HTR-8/SVneo (cell line): ENCODE measurements around the gene NHSL2.
"Not testable (repeated sequence)": the region's sequence is repeated elsewhere in the genome, so short reads cannot be mapped to it uniquely, and the experiment has no call there.

Experiments used
- DNase-seq: peaks from one replicate; pipeline ENCODE4 v3.0.0; 2011; ENCODE audit warnings: low spot score, mixed read lengths; ENCODE audit not compliant: insufficient read length
- FAIRE-seq: peaks from 2 replicates; lab custom pipeline; 2011; peaks lifted over from hg19 to GRCh38; lab: Jason Lieb, UNC

The NHSL2 gene

GRCh38 chrX:72142094-72142793, 231.6 kb downstream of the NHSL2 start:
- FAIRE-seq (no peak), DNase-seq (no peak)

GRCh38 chrX:72142794-72143608, 232.4 kb downstream of the NHSL2 start:
- DNase-seq (no peak), FAIRE-seq (no peak)

GRCh38 chrX:72143609-72143907, 232.9 kb downstream of the NHSL2 start:
- no peak for FAIRE-seq
- no peak for DNase-seq

GRCh38 chrX:72145181-72145580, 234.5 kb downstream of the NHSL2 start:
- FAIRE-seq = no peak
- DNase-seq = no peak

GRCh38 chrX:72146527-72146926, 235.9 kb downstream of the NHSL2 start:
- DNase-seq (no peak), FAIRE-seq (peak; percentile 23)

- DNase-seq (no peak), FAIRE-seq (peak; percentile 23)
These were observed 248.1 kb downstream of the NHSL2 start for GRCh38 chrX:72158773-72159172.

GRCh38 chrX:72159769-72160168, 249.1 kb downstream of the NHSL2 start:
- FAIRE-seq (no peak), DNase-seq (no peak)

GRCh38 chrX:72165551-72165950, 254.9 kb downstream of the NHSL2 start:
- no peak for FAIRE-seq
- no peak for DNase-seq

- no peak for FAIRE-seq
- no peak for DNase-seq
These were observed 258.5 kb downstream of the NHSL2 start for GRCh38 chrX:72169008-72169728.

- not testable (repeated sequence) for FAIRE-seq, DNase-seq
These were observed 265.6 kb downstream of the NHSL2 start for GRCh38 chrX:72176289-72176688.

GRCh38 chrX:72176981-72177380, 266.3 kb downstream of the NHSL2 start:
- no peak for FAIRE-seq
- no peak for DNase-seq

GRCh38 chrX:72180539-72180938, 269.9 kb downstream of the NHSL2 start:
- DNase-seq = no peak
- FAIRE-seq = no peak

- DNase-seq (peak; percentile 97), FAIRE-seq (peak; percentile 93)
These were observed 270.8 kb downstream of the NHSL2 start, which contains the start of gene PIN4 for GRCh38 chrX:72181178-72182125. PIN4 (plus strand) TSS chrX:72181757; CDS start chrX:72181786, 29 bp downstream.

GRCh38 chrX:72182924-72183323, 272.3 kb downstream of the NHSL2 start:
- FAIRE-seq = no peak
- no peak for DNase-seq

- FAIRE-seq (peak; percentile 90), DNase-seq (peak; percentile 47)
These were observed 291.3 kb downstream of the NHSL2 start for GRCh38 chrX:72201836-72202536.
